ENCODE measurements around the gene APC. TPM values are rescaled to one million over a fixed set of nuclear protein-coding genes. Genes with fewer than 3 reads are reported as not detected.

Gene APC
- total RNA-seq, 1 experiment from 2014 or later, result 24.0 TPM

DNA sequence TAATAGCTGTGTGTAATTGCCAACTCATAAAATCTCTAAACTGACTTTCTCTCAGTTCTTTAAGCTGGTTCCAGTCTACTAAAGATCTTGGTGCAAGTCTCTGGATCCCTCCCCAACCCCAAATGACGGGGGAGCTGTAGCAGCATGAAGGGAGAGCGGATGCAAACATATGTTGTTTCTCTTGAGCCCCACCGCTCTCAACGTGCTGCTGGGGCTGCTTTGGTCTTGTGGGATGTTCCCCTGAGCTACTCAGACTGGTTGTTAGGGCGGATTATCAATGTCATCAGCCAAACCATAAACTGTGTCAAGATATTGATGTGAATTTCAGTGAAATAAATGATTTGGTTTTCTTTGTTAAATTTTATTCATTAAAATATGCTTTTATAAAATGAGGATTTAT is 40.9 kb upstream of the APC start:
- Histone ChIP-seq H3K36me3 (ENCODE audit: control insufficient read depth in 1 of 2, insufficient read depth in 2 of 2, low read length in 2 of 2) (no peaks in the 10 kb centered on the region), H3K27ac (ENCODE audit: low read depth, low read length) (no peak overlapping the region), H3K4me3 (replicated peaks in 1 of 2; ENCODE audit: low read depth in 1 of 2, low read length in 2 of 2) (no peak overlapping the region), H3K9me2 (ENCODE audit: insufficient read depth) (no peaks in the 10 kb centered on the region), H3K4me1 (ENCODE audit: control insufficient read depth in 1 of 2, insufficient read depth in 2 of 2, low read length in 2 of 2) (no peaks in the 10 kb centered on the region), H3K9ac (ENCODE audit: low read length) (no peak overlapping the region), H4K20me1 (ENCODE audit: insufficient read depth) (no peaks in the 10 kb centered on the region), H3K79me2 (ENCODE audit: insufficient read depth, low read length) (no peaks in the 10 kb centered on the region), H2AFZ (ENCODE audit: low read depth, low read length, poor library complexity, severe bottlenecking) (peak overlapping the region; percentile 7), H3K4me2 (ENCODE audit: low read length) (no peak overlapping the region), H3K9me3 (ENCODE audit: control insufficient read depth in 1 of 2, insufficient read depth in 1 of 2, low read depth in 1 of 2, low read length in 2 of 2) (no peaks in the 10 kb centered on the region), H3K27me3 (ENCODE audit: insufficient read depth, low read length) (no peaks in the 10 kb centered on the region)
- intact Hi-C loops (cut with micrococcal nuclease), result no loop called here
- DNase-seq (ENCODE audit: low read depth, low spot score), result no peak
- TF ChIP-seq, protein P1, sequence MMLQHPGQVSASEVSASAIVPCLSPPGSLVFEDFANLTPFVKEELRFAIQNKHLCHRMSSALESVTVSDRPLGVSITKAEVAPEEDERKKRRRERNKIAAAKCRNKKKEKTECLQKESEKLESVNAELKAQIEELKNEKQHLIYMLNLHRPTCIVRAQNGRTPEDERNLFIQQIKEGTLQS (IDR thresholded peaks at IDR 0.05), result no peak
- TF ChIP-seq, protein P2, sequence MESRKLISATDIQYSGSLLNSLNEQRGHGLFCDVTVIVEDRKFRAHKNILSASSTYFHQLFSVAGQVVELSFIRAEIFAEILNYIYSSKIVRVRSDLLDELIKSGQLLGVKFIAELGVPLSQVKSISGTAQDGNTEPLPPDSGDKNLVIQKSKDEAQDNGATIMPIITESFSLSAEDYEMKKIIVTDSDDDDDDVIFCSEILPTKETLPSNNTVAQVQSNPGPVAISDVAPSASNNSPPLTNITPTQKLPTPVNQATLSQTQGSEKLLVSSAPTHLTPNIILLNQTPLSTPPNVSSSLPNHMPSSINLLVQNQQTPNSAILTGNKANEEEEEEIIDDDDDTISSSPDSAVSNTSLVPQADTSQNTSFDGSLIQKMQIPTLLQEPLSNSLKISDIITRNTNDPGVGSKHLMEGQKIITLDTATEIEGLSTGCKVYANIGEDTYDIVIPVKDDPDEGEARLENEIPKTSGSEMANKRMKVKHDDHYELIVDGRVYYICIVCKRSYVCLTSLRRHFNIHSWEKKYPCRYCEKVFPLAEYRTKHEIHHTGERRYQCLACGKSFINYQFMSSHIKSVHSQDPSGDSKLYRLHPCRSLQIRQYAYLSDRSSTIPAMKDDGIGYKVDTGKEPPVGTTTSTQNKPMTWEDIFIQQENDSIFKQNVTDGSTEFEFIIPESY (IDR thresholded peaks at IDR 0.05; ENCODE audit: extremely low read depth, insufficient replicate concordance, low read length), result no peak
- no peak for TF ChIP-seq SRF (IDR thresholded peaks at IDR 0.05; ENCODE audit: low read depth)
- TF ChIP-seq CEBPB (IDR thresholded peaks at IDR 0.05; ENCODE audit: low read depth), result no peak
- TF ChIP-seq ZFX (IDR thresholded peaks at IDR 0.05), result no peak
- no peak for TF ChIP-seq POLR2A (IDR thresholded peaks at IDR 0.05; ENCODE audit: borderline replicate concordance, extremely low read depth, insufficient read depth, insufficient read length)
- TF ChIP-seq RAD21 (IDR thresholded peaks at IDR 0.05; ENCODE audit: low read depth), result no peak
- ATAC-seq, result no peak
- POLR2A ChIA-PET, result no interaction called here
- RAD21 ChIA-PET (ENCODE audit: low non-redundant PET in 1 of 2, low total read pairs in 2 of 2, uncharacterized antibody in 2 of 2, unreplicated experiment in 2 of 2), result no interaction called here
- BruUV-seq (replicated peaks), result no TSS peak
- CTCF ChIA-PET, result no interaction called here

DNA sequence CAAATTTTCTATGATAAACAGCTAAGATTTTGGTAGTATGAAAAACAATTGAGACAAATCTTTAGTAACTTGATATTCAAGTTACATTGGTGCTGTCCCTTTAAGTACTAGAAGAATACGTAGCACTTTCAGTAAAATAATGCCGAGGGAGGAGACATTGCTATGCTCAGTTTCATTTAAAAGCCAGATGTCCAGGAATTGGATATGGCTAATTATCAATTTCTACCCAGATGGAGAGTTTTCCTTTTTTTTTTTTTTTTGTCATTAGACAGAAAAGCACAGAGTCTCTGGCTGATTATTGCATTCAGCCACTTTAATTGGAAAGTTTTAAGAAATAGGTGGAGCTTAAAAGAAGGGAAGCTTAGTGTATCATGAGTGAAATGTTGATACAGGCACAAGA is 40.4 kb upstream of the APC start:
- BruUV-seq (replicated peaks), result no TSS peak
- Histone ChIP-seq H3K9ac (ENCODE audit: low read length) (no peak overlapping the region), H4K20me1 (ENCODE audit: insufficient read depth) (no peaks in the 10 kb centered on the region), H3K36me3 (ENCODE audit: control insufficient read depth in 1 of 2, insufficient read depth in 2 of 2, low read length in 2 of 2) (no peaks in the 10 kb centered on the region), H3K79me2 (ENCODE audit: insufficient read depth, low read length) (no peaks in the 10 kb centered on the region), H2AFZ (ENCODE audit: low read depth, low read length, poor library complexity, severe bottlenecking) (peak overlapping the region; percentile 7), H3K9me2 (ENCODE audit: insufficient read depth) (no peaks in the 10 kb centered on the region), H3K9me3 (ENCODE audit: control insufficient read depth in 1 of 2, insufficient read depth in 1 of 2, low read depth in 1 of 2, low read length in 2 of 2) (no peaks in the 10 kb centered on the region), H3K27me3 (ENCODE audit: insufficient read depth, low read length) (no peaks in the 10 kb centered on the region), H3K4me2 (ENCODE audit: low read length) (peak overlapping the region; percentile 47), H3K27ac (ENCODE audit: low read depth, low read length) (no peak overlapping the region), H3K4me1 (ENCODE audit: control insufficient read depth in 1 of 2, insufficient read depth in 2 of 2, low read length in 2 of 2) (no peaks in the 10 kb centered on the region), H3K4me3 (replicated peaks in 1 of 2; ENCODE audit: low read depth in 1 of 2, low read length in 2 of 2) (no peak overlapping the region)
- TF ChIP-seq RAD21 (IDR thresholded peaks at IDR 0.05; ENCODE audit: low read depth), result no peak
- TF ChIP-seq, protein P3, sequence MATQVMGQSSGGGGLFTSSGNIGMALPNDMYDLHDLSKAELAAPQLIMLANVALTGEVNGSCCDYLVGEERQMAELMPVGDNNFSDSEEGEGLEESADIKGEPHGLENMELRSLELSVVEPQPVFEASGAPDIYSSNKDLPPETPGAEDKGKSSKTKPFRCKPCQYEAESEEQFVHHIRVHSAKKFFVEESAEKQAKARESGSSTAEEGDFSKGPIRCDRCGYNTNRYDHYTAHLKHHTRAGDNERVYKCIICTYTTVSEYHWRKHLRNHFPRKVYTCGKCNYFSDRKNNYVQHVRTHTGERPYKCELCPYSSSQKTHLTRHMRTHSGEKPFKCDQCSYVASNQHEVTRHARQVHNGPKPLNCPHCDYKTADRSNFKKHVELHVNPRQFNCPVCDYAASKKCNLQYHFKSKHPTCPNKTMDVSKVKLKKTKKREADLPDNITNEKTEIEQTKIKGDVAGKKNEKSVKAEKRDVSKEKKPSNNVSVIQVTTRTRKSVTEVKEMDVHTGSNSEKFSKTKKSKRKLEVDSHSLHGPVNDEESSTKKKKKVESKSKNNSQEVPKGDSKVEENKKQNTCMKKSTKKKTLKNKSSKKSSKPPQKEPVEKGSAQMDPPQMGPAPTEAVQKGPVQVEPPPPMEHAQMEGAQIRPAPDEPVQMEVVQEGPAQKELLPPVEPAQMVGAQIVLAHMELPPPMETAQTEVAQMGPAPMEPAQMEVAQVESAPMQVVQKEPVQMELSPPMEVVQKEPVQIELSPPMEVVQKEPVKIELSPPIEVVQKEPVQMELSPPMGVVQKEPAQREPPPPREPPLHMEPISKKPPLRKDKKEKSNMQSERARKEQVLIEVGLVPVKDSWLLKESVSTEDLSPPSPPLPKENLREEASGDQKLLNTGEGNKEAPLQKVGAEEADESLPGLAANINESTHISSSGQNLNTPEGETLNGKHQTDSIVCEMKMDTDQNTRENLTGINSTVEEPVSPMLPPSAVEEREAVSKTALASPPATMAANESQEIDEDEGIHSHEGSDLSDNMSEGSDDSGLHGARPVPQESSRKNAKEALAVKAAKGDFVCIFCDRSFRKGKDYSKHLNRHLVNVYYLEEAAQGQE (IDR thresholded peaks at IDR 0.05; ENCODE audit: low read depth), result no peak
- TF ChIP-seq JUND (IDR thresholded peaks at IDR 0.05), result no peak
- TF ChIP-seq, protein P4, sequence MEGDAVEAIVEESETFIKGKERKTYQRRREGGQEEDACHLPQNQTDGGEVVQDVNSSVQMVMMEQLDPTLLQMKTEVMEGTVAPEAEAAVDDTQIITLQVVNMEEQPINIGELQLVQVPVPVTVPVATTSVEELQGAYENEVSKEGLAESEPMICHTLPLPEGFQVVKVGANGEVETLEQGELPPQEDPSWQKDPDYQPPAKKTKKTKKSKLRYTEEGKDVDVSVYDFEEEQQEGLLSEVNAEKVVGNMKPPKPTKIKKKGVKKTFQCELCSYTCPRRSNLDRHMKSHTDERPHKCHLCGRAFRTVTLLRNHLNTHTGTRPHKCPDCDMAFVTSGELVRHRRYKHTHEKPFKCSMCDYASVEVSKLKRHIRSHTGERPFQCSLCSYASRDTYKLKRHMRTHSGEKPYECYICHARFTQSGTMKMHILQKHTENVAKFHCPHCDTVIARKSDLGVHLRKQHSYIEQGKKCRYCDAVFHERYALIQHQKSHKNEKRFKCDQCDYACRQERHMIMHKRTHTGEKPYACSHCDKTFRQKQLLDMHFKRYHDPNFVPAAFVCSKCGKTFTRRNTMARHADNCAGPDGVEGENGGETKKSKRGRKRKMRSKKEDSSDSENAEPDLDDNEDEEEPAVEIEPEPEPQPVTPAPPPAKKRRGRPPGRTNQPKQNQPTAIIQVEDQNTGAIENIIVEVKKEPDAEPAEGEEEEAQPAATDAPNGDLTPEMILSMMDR (IDR thresholded peaks at IDR 0.05 in 2 of 3, conservative IDR thresholded peaks at IDR 0.05 in 1 of 3; ENCODE audit: borderline replicate concordance in 1 of 3, insufficient read depth in 1 of 3, low read depth in 2 of 3, low read length in 2 of 3), result no peak
- TF ChIP-seq, protein P5, sequence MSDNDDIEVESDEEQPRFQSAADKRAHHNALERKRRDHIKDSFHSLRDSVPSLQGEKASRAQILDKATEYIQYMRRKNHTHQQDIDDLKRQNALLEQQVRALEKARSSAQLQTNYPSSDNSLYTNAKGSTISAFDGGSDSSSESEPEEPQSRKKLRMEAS (IDR thresholded peaks at IDR 0.05), result no peak
- no peak for TF ChIP-seq TCF7L2 (IDR thresholded peaks at IDR 0.05; ENCODE audit: borderline replicate concordance, extremely low read depth, insufficient read depth, insufficient read length)
- TF ChIP-seq EZH2phosphoT487 (IDR thresholded peaks at IDR 0.05; ENCODE audit: borderline replicate concordance), result no peak
- no peak for TF ChIP-seq ZFX (IDR thresholded peaks at IDR 0.05)
- ATAC-seq, result no peak
- CTCF ChIA-PET, result no interaction called here
- POLR2A ChIA-PET, result no interaction called here
- intact Hi-C loops (cut with micrococcal nuclease), result no loop called here
- RAD21 ChIA-PET (ENCODE audit: low non-redundant PET in 1 of 2, low total read pairs in 2 of 2, uncharacterized antibody in 2 of 2, unreplicated experiment in 2 of 2), result no interaction called here
- no peak for DNase-seq (ENCODE audit: low read depth, low spot score)
